NCI-H1694 (cell line): ENCODE results near the gene DCP1B.

Experiments used
- DNase-seq: peaks from one replicate; lab custom pipeline; 2025; lab: John Stamatoyannopoulos, UW

The DCP1B gene

DNA sequence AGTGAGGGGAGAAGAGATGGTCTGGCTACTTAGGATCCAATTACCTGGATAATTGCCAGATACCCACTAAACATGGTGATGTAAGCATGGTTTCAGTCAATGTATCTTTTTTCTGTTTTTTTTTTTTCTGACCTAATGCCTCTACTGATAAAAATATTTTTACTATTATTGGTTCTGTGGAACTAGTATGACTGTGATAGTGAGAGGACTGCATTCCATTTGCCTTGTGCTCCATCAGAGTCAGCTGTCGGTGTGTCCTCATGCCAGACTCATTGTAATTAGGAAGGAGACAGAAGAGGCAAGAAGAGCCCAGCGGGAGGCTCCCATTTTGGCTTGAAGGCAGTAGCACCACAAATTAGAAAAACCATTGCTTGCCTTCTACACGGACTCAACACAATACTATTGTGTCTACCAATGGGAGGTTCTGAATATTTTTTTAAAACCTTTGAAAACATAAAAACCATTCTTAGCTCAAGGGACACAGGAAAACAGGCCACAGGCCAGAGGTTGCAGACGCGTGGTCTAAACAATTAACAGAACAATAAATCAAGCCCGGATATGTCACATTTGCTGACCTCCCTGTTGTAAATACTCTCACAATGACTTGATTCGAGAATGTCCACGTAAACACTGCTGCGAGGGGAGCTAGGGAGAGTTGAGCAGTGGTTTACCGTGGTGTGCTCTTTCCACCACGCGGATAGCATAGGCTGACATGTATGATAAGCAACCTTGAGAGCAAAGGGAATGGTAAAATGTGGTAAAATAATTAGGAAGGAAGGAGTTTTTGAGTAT is 13.5 kb upstream of the DCP1B start:
- no peak for DNase-seq

DNA sequence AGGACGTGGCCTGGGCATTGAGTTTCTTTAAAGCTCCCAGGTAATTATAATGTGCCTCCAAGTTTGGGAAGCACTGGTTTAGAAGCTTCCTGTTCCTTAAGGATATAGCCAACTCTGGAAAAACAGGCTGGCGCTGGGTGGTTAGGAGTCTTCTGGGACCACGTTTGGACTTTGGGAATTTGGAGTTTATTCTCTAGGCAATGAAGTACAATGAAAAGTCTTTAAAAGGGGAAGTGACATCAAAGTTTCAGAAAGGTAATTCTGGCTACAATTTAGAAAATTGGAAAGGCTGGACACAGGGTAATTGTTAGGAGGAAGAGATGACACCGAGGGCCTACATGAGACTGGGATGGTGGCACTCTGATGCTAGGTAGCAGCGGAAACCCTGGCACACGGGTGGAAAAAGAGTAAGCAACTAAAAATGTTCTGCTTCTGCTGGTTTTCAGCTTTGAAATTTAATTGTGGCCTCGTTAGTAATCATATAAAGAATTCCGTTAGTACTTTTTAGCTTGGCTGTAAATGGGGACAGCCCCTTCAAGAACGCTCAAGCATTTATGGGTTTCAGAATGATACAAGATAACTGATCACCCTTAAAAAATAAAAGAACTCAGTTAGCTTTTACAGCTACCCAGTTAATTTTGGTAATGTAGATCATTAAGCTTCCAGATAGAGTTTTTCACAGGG is 12.7 kb upstream of the DCP1B start:
- no peak for DNase-seq

DNA sequence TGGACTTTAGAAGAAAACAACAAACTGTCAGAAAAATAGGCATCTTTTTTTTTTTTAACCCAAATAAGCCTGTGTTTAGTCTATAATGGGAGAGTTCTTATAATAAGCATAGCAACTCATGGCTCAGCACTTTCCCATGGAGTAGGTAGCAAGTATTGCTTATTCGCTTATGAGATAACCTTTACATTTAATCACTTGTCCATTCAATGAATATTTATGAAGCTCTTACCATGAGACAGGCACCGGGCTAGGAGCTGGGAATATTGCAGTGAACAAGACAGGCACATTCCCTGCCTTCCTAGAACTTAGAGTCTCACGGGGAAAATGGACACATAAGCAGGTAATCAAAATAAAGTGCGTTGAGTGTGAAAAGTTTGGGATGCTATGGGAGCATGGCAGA is 10.0 kb upstream of the DCP1B start:
- DNase-seq, result no peak

DNA sequence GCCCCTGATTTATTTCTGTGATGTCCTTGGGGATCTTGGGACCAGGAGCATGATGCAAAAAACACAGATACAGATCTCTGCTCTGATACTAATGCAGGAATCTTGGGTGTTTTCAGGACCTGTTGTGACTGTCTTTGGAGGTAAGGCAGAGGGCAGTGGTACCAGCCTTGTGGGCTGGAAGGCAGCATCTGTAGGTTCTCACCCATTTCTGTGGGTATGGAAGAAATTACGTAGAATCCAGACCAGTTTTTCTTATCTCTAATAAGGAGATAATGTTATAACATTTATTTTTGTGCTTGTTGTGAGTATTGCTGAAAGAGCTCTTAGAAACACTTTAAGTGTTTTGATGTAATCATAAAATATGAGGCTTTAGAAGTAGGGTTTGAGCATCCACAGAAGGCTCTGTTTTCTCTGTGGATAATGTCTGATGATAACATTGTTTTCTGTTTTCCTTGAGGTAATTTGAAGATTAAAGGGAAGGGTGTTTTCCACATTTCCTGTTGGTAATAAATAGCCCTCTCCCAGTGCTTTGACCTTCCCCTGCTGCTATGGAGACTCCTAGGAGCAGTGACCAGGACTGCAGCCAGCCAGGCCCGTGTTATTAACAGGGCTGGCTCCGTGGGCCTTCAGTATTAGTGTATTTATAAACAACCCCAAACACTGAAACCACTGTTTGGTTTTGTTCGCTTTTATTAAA is 9.4 kb upstream of the DCP1B start:
- DNase-seq, result no peak

DNA sequence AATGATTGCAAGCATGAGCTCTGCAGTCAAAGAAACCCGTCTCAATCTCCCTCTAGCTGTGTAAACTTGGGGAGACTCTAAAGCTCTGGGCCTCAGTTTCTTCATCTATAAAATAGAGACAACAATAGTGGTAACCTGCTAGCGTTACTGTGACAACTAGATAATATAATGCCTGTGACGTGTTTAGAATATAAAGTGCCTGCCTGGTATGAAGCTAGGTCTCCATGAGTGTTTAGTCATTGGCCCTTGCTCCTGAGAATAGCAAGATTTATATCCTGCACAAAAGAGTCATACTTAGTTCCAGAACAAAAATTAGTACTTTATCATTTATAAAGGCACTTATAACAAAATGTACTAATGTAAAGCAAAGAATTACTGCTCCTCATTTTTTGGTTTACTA is 8.8 kb upstream of the DCP1B start:
- DNase-seq, result no peak

DNA sequence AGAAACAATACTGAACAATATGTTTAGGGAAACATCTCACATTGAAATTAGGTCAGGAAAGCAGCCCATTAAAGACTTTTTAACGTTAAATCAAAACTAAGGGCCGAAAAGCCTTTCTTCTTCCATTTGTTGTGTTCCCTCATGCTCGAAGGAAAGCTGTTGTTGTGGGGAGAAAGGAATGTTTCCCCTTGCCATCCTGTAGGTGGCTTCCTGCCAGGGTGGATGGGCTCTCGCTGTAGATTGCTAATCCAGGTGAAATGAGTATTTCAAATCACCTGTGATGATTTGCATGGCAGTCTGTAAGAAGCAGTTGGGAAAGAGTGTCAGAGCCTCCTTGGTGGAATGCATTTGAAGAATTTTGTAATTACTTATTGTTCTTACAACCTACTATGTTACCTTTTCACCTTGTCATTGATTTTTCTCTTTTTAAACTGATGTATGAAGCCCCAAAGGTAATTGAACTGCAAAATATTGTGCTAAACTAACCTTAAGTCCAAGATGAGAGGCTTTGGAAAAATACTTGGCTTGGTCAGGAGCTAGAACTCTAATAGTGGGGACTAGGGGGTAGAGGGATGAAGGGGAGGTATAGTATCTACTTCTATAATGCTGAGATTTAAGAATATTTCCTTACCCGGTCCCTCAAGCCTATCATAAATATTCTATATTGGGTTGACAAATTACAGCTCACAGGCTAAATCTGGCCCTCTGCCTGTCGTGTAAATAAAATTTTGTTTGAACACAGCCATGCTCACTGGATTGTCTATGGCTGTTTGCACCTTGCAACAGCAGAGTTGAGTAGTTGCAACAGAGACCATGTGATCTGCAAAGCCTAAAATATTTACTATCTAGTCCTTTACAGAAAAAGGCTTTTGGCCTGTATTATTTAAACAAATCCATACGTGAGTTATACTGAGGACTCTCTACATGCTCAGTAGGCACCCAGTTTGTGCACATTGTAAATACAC is 7.7 kb upstream of the DCP1B start:
- no peak for DNase-seq

DNA sequence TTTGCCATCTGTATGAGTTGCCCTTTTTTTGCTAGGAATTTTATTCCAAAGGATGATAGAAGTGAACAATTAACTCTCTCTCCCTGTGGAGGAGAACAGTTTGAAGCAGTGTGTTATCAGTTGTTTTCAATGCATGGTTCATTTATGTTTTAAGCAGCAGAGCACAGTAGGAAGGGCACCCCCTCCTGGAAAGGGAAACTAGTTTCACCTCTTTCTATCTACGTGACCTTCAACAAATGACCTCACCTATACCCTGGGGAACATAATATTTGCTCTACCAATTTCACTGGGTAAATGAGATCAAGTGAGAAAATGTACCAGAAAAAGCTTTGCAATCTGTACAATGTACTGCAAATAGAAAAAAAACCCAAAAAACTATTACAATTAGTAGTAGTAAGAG is 5.4 kb upstream of the DCP1B start:
- DNase-seq, result no peak

DNA sequence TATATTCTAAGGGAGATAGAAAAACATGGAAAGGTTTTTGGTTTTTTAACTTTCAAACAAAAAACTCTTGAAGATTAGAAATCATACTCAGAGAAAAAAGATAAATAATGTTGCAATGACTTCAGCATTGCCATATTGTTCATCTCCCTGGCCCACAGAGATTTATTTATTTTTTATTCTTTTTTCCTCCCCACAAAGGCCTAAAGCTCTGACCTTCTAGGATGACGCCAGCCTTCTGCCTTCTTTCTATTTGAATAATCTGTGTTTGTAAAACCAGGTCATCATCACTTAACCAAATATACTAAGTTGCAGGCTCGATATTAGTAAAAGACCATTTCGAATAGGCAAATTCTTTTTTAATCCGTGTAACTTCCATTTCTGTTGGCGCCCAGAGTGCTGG is 4.4 kb upstream of the DCP1B start:
- no peak for DNase-seq

DNA sequence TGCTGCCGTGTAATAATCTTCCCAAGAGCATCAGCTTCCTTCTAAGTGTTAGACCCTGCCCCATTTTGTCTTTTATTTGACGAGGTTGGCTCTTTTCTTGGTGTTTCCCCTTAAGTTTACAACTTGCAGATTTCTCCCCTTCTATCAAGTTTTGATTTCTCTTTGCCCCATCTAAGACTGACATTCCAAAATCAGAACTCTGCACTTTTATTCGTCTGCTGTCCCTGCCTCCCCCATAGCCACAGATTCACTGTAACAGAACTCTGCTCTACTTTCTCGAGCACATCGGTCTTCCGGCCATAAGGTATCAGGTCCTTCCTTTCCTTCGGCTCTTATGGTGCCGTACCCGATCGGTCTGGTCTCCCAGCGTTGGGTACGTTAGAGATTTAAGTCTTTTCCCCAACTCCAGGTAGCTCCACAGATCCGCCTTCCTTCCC is 563 bp downstream of the DCP1B start:
- DNase-seq, result no peak

DNA sequence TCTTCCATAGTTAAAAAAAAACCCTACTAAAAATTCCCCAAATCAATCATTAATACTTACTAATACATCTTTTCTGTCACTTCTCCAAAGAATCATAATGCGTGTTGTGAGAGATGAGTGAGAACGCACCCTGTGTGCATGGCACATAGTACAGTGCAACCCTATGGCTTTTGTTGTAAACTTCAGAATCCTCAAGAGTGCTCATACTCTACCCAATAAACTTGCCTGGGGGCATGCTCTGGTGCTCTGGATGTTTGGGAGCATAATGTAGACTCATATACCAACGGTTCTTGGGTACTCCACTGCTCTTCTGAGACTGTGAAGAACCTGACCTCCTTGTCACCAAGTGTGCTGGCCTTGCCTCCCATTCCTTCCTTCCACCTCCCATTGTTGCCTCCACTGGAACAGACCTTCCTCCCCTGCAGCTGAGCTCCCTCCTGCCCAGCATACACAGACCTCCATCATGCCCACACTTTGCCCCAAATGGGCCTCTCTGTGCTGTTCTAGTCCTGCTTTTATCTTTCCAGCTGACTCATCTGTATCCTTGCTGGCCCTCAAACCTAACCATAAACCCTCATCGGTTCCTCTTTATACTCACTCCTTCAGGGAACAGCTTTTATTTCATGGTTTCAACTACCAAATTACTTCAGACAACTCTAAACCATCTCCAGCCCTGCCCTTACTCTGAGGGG is 8.9 kb downstream of the DCP1B start:
- DNase-seq, result no peak

DNA sequence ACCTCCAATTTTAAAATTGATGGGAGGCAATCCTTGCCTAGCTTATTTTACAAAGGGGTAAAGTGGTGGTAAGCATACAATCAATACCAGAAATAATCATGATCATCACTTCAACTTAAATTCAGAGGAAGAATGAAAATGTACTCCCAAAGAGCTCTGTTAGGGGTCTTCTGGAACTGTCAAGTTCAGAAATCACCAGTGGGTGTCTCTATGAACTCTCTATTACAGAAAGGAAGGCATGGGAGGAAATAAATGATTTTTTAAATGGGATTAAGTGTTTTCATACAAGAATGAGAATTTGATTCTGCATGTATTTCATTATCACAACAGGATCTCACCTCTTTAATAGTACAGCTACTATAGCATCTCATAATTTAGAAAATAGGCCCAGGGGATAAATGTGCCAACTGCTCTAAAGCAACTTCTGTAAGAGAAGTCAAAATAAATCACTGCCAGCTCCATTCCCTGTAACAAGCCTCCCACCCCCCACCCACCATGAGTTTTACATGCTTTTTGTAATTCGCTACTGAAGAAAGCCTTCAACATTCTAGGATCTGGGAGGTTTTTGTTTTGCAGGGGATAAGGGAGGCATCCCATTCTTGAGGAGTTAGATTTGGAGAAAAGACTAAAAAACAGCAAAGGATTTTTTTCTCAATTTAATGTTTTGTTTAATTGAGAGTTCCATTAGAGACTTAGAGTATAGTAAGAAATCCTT is 9.7 kb downstream of the DCP1B start:
- DNase-seq, result no peak

DNA sequence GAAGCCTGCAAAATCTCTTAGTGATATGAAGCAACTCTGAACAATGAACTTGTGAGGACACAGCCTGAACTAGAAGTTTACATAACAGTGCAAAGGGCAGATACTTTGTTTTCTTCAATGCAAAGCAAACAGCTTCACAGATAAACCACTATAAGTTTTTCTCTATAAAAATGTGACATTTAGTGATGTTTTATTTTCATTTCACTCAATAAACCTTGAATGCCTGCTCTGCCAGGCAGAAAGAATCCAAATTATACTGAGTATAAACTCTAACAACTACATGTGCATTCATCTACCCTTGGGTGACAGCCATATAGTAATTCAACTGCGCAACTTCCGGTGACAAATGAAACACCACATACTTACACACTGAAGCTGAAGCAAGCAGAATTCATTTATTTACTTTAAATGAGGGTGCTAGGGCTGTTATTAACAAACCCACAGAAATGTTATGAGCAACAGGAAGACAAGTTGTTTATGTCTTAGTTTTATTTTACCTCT is 10.3 kb downstream of the DCP1B start:
- no peak for DNase-seq

DNA sequence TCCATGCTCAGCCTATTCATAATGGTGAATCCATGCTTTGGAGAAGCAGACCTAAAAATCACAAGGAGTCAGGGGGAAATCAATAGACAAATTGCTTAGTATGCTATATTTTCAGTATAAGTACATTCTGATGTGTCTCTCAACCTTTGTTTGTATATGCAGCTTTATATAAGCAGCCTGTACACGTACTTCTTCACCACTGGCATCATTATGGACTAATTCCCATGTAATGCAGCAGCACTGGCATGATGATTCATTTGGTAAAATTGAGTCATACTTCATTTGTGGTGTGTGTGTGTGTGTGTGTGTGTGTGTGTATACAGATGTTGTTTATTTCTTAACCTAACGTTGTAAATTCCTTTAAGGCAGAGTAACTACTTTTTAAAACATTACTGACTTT is 10.9 kb downstream of the DCP1B start:
- DNase-seq, result no peak

DNA sequence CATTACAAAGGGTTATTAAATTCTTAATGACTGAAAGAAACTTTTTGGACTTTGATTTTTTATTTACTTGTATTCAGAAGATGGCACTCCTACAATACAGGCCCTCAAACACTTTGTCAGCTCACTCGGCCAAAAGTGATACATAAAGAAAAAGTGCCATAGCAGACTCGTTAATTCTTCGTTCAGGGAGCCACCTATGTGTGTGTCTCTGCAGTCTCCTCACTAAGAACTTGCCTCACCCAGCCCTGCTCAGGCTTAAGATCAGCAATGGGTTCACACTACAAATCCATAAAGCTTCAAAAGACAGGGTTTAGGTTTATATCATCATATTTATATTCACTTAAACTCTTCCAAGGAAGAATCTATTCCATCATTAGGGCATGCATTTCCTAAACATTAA is 11.5 kb downstream of the DCP1B start:
- no peak for DNase-seq

DNA sequence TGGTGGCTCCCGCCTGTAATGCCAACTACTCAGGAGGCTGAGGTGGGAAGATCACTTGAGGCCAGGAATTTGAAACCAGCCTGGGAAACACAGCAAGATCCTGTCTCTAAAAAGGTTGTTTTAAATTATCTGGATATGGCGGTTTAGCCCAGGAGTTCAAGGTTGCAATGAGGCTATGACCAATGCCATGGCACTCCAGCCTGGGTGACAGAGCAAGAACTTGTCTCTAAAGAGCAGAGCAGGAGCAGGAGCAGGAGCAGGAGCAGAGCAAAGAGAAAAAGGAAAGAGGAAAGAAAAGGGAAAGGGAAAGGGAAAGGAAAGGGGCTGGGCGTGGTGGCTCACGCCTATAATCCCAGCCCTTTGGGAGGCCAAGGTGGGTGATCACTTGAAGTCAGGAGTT is 15.1 kb downstream of the DCP1B start:
- DNase-seq, result no peak

DNA sequence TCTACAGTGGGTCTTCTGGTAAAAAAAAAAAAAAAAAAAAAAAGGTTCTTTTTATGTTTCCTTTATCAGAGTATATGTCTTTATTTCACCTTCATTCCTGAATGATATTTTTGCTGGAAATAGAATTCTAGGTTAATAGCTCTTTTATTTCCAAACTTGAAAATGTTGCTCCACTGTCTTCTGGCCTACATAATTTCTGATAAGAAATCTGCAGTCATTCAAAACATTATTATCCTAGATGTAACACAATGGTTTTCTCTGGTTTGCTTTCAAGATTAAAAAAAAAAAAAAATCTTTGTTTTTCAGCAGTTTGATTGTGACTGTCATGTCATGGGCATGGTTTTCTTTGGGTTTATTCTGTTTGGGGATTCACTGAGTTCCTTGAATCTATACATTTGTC is 19.5 kb downstream of the DCP1B start:
- DNase-seq, result no peak

DNA sequence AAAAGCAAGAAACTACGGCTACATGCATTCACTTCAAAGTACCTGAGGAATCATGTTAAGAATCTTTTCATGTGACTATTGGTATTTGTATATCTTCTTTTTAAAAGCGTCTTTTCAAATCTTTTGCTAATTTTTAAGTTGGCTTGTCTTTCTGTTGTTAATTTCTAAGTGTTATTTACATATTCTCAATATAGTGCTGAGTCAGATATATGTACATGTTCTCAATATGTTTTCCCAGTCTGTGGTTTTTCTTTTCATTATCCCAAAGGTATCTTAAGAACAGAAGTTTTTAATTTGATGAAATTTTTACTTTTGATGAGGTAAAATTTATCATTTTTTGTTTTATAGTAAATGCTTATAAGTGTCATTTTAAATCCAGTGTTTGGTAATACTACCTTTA is 24.0 kb downstream of the DCP1B start:
- no peak for DNase-seq

DNA sequence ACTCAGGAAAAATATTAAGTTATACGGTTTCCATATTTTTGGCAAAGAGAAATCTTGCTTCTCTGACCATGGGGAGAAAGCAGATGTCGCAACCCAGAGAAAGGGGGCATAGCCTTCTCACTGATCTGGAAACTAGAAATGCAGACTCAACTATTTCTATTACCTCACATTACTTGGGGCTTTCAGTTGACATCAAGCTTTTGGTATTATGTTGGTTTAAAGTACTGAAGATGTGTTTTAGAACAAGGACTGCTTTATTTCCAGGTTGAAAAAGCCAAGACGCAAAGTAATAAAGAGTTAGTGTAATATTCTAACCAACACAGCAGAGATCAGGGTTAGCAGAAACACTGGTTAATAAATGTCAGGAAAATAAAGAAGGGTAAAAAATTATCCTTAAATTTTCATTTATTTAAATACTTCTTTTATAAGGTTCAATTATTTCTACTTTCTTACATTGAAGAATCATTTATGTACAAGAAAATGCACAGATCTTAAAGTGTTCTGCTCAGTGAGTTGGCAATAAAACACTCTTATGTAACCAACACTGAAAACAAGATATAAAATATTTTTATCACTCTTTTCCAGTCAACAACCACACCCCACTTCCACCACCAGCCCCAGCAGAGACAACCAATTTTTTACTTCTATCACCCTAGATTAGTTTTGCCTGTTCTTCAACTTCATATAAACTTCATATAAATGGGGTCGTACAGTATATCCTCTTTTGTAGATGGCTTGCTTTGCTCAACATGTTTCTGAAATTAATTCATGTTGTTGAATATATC is 26.0 kb downstream of the DCP1B start:
- no peak for DNase-seq

DNA sequence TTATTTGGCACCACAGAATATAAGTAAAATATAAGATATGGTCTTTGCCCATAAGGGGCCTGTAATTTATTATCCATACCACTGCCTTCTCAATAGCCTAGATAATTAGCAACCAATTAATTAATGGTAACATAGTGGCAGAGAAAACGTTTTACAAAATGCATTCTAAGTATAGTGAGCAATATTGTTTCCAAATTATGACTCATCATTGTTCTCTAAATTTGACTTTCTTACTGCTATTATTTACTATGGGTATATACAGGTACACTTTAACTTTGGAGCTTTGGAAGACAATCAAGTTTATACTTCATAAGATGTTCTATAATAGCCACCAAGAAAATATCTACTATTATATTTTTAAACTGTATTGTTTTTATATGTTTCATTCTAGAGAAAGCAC is 26.7 kb downstream of the DCP1B start:
- no peak for DNase-seq

DNA sequence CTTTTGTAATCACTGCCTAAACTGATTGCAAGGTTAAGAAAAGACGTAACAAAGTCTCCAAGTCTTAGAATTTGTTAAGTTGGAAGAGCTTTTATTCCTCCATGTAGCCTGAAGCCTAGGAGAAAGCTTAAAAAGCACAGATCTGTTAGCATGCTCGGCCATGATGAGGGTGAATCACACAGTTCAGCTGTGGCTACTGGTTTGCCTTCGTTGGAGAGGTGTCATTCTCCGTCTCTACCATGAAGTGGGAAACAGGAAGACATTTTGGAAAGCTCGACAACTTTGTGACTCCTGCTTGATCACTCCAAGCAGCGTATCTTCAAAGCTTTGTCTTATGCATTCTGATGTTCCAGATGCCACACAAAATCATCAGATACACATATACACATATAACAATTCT is 27.1 kb downstream of the DCP1B start:
- DNase-seq, result no peak
